Astrocyte of the hippocampus (primary cell): ENCODE measurements around the gene STON1.
"Not testable (repeated sequence)": the region's sequence is repeated elsewhere in the genome, so short reads cannot be mapped to it uniquely, and the experiment has no call there.

ENCODE experiments used
- DNase-seq: peaks from one replicate; pipeline ENCODE4 v3.0.0; 2011; ENCODE audit warnings: low read depth, low spot score

The STON1 gene

DNA sequence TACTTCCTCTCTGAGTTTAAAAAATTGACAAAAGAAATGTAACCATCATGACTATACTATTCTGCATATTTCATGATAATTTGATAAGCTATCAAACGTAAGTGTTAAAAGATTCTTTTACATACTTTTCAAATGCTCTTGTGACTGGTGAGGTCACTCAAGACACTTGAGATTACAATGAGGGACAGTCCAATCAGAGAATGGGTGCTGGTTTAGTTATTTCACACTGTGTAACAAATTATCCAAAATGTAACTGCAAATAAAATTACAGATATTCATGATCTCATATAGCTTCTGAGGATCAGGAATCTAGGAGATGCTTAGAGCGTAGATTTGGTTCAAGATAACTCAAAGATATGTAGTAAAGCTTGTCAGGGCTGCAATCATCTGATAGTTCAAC is 83.3 kb downstream of the STON1 start:
- DNase-seq = no peak

DNA sequence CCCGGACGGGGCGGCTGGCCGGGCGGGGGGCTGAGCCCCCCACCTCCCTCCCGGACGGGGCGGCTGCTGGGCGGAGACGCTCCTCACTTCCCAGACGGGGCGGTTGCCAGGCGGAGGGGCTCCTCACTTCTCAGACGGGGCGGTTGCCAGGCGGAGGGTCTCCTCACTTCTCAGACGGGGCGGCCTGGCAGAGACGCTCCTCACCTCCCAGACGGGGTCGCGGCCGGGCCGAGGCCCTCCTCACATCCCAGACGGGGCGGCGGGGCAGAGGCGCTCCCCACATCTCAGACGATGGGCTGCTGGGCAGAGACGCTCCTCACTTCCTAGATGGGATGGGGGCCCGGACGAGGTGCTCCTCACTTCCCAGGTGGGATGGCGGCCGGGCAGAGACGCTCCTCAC is 84.6 kb downstream of the STON1 start:
- not testable (repeated sequence) for DNase-seq

DNA sequence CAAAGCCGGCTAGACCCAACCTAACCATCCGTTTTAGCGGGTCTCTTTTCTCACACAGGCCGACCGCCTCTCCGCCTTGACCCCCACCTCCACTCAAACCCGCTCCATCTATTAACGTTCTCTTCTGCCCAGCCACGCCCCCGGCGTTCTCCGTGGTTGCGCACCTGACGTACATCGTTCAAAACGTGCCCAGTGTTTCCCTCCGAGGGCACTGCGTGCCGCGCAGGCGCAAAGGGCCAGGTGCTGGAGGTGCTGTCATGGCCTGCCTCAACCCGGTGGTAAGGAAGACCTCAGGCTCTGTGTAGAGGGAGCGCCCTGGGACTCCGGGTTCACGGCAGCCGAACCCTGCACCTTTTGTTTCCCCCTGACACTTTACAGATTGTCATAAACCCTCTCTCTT is 87.7 kb downstream of the STON1 start, which contains the start of gene GTF2A1L:
Gene GTF2A1L, plus strand, starts transcription at position 239 of the 400 bp plus-strand sequence. Its CDS starts 19 bp downstream, at position 258.
- DNase-seq = no peak

DNA sequence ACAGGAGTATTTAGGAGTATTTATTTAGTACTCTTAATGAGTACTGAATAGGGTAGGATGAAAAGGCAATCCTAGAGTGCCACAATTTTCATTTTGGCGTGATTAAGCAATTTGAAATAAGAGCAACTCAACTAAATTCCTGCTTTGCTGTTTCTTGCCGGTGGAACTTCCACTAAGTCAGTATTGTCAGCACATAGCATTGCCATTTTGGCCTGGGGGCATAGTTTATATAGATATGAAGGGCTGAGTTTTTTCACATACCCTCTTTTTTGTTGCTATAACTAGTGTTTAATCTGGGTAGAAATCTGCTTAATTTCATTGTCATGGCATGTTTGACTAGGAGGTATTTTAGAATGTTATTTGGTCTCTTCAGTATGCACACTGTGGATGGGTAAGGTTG is 89.6 kb downstream of the STON1 start:
- DNase-seq = no peak

DNA sequence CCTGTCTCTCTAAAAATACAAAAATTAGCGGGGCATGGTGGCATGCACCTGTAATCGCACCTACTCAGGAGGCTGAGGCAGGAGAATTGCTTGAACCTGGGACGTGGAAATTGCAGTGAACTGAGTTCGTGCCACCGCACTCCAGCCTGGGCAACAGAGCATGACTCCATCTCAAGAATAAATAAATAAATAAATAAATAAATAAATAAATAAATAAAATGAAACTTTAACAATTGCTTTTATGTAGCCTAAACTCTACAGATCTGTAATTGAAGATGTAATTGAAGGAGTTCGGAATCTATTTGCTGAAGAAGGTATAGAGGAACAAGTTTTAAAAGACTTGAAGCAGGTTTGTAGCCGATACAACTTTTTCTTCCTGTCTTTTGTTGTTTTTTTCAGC is 90.7 kb downstream of the STON1 start:
- DNase-seq = no peak

DNA sequence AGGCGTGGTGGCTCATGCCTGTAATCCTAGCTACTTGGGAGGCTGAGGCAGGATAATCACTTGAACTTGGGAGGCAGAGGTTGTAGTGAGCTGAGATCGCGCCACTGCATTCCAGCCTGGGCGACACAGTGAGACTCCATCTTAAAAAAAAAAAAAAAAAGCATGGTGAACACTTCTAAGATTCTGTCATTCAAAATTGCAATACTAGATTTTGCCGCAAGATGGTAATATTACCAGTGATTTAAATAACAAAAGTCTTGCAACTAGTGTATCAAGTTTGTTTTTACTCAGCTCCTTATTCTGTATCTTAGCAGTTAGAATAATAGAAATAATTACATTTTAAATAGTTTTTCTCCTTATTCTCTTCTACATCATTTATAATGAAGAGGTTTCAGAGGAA is 92.7 kb downstream of the STON1 start:
- DNase-seq = not testable (repeated sequence)

- no peak for DNase-seq
Observed at GRCh38 chr2:48624696-48625095, 94.7 kb downstream of the STON1 start.

DNA sequence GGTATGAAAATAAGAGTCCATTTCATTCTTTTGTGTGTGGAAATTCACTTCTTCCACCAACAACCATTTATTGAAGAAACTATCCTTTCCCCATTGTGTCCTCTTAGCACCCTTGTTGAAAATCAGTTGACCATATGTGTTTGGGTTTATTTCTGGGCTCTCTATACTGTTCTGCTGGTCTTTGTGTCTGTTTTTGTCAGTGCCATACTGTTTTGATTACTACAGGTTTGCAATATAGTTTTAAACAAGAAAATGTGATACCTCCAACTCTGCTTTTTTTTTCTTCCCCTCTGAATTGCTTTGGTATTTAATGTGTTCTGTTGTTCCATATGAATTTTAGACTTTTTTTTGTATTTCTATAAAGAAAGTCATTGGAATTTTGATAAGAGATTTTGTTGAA is 96.1 kb downstream of the STON1 start:
- DNase-seq = no peak

DNA sequence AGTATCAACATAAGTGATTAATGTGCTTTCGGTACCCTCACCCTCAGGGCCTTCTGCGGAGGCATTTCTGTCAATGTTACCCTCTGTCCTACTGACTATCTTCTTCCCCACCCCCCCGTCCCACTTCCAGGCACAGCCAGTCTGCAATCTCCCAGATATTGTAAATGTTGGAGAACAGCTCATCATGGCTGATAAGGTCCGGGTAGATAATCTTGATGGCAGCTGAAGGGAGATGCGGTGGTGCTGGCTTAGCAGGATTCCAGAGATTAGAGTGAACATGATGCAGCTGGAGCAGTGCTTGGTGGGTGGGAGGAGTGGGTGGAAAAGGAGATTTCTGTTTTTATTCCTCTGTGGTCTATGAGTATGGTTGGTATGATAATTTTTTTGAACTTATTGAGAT is 103.2 kb downstream of the STON1 start:
- no peak for DNase-seq

- no peak for DNase-seq
Observed at GRCh38 chr2:48635786-48636185, 105.8 kb downstream of the STON1 start.

DNA sequence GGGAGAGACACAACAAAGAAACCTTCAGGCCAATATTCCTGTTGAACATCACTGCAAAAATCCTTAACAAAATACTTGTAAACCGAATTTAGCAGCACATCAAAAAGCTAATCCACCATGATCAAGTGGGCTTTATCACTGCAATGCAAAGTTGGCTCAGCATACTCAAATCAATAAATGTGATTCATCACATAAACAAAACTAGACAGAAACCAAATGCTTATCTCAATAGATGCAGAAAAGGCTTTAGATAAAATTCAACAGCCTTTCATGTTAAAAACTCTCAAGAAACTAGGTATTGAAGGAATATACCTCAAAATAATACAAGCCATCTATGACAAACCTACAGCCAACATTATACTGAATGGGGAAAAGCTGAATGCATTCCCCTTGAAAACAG is 108.3 kb downstream of the STON1 start:
- no peak for DNase-seq
